SU-DHL-6 (cell line): Measurements from ENCODE around the gene LYPD1.

Experiments used
- H2AFZ ChIP-seq: fragments of 200-600 bp; sonication (generic); 2 replicates; pipeline ENCODE4 v1.6.1; 2014; ENCODE audit warnings: low read depth, mild to moderate bottlenecking, moderate library complexity, mixed read lengths, antibody characterized with exemption, low read length; ENCODE audit not compliant: severe bottlenecking
- H3F3A ChIP-seq: fragments of 200-600 bp; shearing (Covaris generic); 2 replicates; pipeline ENCODE4 v1.6.0; 2016; ENCODE audit warnings: antibody characterized with exemption, mild to moderate bottlenecking; ENCODE audit not compliant: insufficient read depth
- H3K27ac ChIP-seq: fragments of 200-600 bp; sonication (generic); 2 replicates; pipeline ENCODE4 v1.5.1; 2016; ENCODE audit warnings: low read depth, mild to moderate bottlenecking, low read length, moderate library complexity, mixed read lengths
- H3K27me3 ChIP-seq: fragments of 200-600 bp; sonication (generic), shearing (Covaris generic); 2 replicates; pipeline ENCODE4 v1.6.0; 2014; ENCODE audit warnings: mild to moderate bottlenecking, low read length
- H3K36me3 ChIP-seq: fragments of 200-600 bp; sonication (generic); 2 replicates; pipeline ENCODE4 v1.6.1; 2014; ENCODE audit warnings: mild to moderate bottlenecking, low read length, mixed read lengths
- H3K4me2 ChIP-seq: fragments of 300-600, 200-600 bp; shearing (Covaris generic), sonication (generic); 2 replicates; pipeline ENCODE4 v1.6.0; 2014; ENCODE audit warnings: low read length, low read depth, mild to moderate bottlenecking; ENCODE audit not compliant: poor library complexity, severe bottlenecking
- H3K4me3 ChIP-seq: fragments of 200-600 bp; sonication (generic); 2 replicates; pipeline ENCODE4 v1.5.1; 2014; ENCODE audit warnings: antibody characterized with exemption, low read length, mild to moderate bottlenecking, mixed read lengths; ENCODE audit not compliant: insufficient read depth, poor library complexity, severe bottlenecking
- H3K79me2 ChIP-seq: fragments of 200-600 bp; sonication (generic); 2 replicates; pipeline ENCODE4 v1.6.1; 2014; ENCODE audit warnings: mild to moderate bottlenecking, low read length, moderate library complexity; ENCODE audit not compliant: insufficient read depth
- H3K9ac ChIP-seq: fragments of 200-600 bp; sonication (generic); 2 replicates; pipeline ENCODE4 v1.7.0; 2014; ENCODE audit warnings: mild to moderate bottlenecking, low read length
- H3K9me2 ChIP-seq: fragments of 200-600 bp; sonication (generic); replicated peaks from 2 replicates; pipeline ENCODE4 v1.6.1; 2014; ENCODE audit warnings: low read length; ENCODE audit not compliant: insufficient read depth
- H3K9me3 ChIP-seq: fragments of 200-600 bp; sonication (generic); 2 replicates; pipeline ENCODE4 v1.6.1; 2014; ENCODE audit warnings: low read length, mixed read lengths; ENCODE audit not compliant: insufficient read depth
- H4K20me1 ChIP-seq: fragments of 200-600 bp; sonication (generic); 2 replicates; pipeline ENCODE4 v1.6.1; 2014; ENCODE audit warnings: low read depth, mild to moderate bottlenecking, antibody characterized with exemption, low read length, moderate library complexity, mixed read lengths
- EZH2phosphoT487 ChIP-seq: fragments of 200-600 bp; sonication (generic), shearing (Covaris generic); conservative IDR thresholded peaks from 2 replicates; pipeline ENCODE4 v1.6.1; 2018; ENCODE audit warnings: mild to moderate bottlenecking, antibody characterized with exemption, low read length, moderate library complexity, mixed read lengths
- TF ChIP-seq, protein P1 (sequence below): fragments of 200-600 bp; sonication (generic); IDR thresholded peaks from one replicate; pipeline ENCODE4 v1.5.1; 2017; ENCODE audit warnings: antibody characterized with exemption, mild to moderate bottlenecking, low read length, moderate library complexity; ENCODE audit not compliant: insufficient read depth, poor library complexity, severe bottlenecking

Gene LYPD1

DNA sequence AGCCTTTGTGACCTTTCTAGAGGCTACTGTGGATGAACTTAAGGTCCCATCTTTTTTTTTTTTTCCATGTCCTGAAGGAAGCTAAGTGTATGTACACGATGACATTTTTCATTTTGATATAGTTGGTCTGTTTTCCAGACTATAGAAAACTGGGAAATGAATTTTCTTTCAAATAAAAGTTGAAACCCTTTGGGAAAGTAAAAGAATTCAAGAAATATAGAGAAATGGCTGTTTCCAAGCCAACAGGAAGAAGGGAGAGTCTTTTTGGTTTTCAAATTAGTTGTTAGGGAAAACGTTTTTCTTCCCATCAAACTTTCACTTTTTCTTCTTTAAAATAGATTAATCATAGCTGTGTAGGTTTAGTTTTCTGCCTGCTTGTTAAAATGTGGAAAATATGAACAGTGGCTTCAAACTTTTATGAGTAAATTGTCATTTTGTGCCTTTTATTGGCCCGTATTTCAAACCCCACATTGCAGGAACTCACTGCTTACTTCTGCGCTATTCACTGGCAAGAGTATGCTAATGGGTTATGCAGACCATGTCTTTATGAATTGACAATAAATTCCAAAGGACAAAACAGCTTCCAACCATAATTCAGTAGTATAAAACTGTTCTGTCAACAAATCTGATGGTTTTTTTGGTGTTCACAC lies 27.7 kb upstream of the LYPD1 start:
- Histone ChIP-seq H3K36me3 (no peaks in the 10 kb centered on the region), H3F3A (no peaks in the 10 kb centered on the region), H2AFZ (no peak overlapping the region), H3K9me3 (no peaks in the 10 kb centered on the region), H3K79me2 (no peaks in the 10 kb centered on the region), H3K9me2 (no peaks in the 10 kb centered on the region), H4K20me1 (no peaks in the 10 kb centered on the region), H3K9ac (no peak overlapping the region), H3K4me3 (no peak overlapping the region), H3K27me3 (no peaks in the 10 kb centered on the region), H3K27ac (no peak overlapping the region), H3K4me2 (no peak overlapping the region)
- TF ChIP-seq EZH2phosphoT487: no peak
- TF ChIP-seq, protein P1, sequence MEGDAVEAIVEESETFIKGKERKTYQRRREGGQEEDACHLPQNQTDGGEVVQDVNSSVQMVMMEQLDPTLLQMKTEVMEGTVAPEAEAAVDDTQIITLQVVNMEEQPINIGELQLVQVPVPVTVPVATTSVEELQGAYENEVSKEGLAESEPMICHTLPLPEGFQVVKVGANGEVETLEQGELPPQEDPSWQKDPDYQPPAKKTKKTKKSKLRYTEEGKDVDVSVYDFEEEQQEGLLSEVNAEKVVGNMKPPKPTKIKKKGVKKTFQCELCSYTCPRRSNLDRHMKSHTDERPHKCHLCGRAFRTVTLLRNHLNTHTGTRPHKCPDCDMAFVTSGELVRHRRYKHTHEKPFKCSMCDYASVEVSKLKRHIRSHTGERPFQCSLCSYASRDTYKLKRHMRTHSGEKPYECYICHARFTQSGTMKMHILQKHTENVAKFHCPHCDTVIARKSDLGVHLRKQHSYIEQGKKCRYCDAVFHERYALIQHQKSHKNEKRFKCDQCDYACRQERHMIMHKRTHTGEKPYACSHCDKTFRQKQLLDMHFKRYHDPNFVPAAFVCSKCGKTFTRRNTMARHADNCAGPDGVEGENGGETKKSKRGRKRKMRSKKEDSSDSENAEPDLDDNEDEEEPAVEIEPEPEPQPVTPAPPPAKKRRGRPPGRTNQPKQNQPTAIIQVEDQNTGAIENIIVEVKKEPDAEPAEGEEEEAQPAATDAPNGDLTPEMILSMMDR: no peak

DNA sequence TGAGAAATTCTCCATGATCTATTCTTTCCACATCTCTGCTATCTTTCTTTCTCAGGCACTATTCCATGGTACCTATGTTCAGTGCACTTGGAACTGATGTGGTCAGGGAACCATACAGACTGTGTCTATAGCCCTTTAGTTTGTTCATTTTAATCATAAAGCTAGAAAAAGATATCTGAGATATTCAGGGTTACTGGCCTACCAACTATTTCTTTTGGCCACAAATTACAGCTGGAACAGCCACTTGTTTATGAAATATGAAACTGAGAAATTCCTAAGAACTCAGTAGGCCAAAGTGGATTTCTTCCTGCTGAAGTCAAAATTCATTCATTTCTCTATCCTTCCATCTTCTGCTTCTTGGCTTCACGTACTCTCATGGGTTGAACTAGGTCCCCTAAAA lies 22.8 kb upstream of the LYPD1 start:
- H3K36me3 ChIP-seq: no peaks in the 10 kb centered on the region
- H3K27me3 ChIP-seq: no peaks in the 10 kb centered on the region
- H2AFZ ChIP-seq: no peak overlapping the region
- no peaks in the 10 kb centered on the region for H3K9me3 ChIP-seq
- H3F3A ChIP-seq: no peaks in the 10 kb centered on the region
- no peak overlapping the region for H3K9ac ChIP-seq
- no peaks in the 10 kb centered on the region for H3K79me2 ChIP-seq
- no peaks in the 10 kb centered on the region for H4K20me1 ChIP-seq
- no peak overlapping the region for H3K4me3 ChIP-seq
- H3K27ac ChIP-seq: no peak overlapping the region
- H3K4me2 ChIP-seq: no peak overlapping the region
- no peaks in the 10 kb centered on the region for H3K9me2 ChIP-seq
- TF ChIP-seq, protein P1: no peak
- no peak for TF ChIP-seq EZH2phosphoT487

DNA sequence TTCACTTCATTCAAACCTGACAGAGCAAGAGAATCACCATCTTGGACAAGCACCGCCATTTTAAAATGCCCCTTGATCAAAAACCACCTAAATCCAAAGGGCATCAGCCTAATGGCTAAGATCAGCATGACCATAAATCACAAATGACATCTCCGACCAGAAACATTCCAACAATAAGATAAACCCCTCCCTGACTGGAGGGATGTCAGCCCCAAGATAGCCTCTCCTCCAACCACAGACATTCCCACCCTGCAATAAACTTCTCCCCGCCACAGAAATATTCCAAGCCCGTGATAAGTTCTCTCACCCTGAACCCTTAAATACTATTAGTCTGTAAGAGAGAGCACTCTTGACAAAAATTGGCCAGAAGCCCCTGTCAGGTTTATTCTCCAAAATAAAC lies 21.6 kb upstream of the LYPD1 start:
- no peak overlapping the region for H2AFZ ChIP-seq
- H3K9ac ChIP-seq: no peak overlapping the region
- no peaks in the 10 kb centered on the region for H3K27me3 ChIP-seq

More for the DNA sequence above, 21.6 kb upstream of the LYPD1 start:
- no peaks in the 10 kb centered on the region for H3K79me2 ChIP-seq
- no peaks in the 10 kb centered on the region for H4K20me1 ChIP-seq
- H3K4me3 ChIP-seq: no peak overlapping the region
- TF ChIP-seq EZH2phosphoT487: no peak
- TF ChIP-seq, protein P1: no peak
- H3K27ac ChIP-seq: no peak overlapping the region
- no peaks in the 10 kb centered on the region for H3K36me3 ChIP-seq
- H3K9me2 ChIP-seq: no peaks in the 10 kb centered on the region
- H3K4me2 ChIP-seq: no peak overlapping the region
- H3K9me3 ChIP-seq: no peaks in the 10 kb centered on the region
- no peaks in the 10 kb centered on the region for H3F3A ChIP-seq
